HepG2 (cell line): ENCODE data around the gene MEPCE. TPM values are rescaled to one million over a fixed set of nuclear protein-coding genes. Genes with fewer than 3 reads are reported as not detected.

Source experiments
- KAT8 ChIP-seq: IDR thresholded peaks from 2 replicates; pipeline ENCODE4 v1.6.1; 2016; ENCODE audit warnings: missing genetic modification reagents, missing compliant biosample characterization
- KDM3A ChIP-seq: IDR thresholded peaks from 2 replicates; pipeline ENCODE4 v1.6.1; 2018; ENCODE audit warnings: low read depth, missing compliant biosample characterization
- LCORL ChIP-seq, 2 experiments: fragments of 450-650 bp in 1 of 2; sonication (generic) in 1 of 2; formaldehyde crosslinking in 1 of 2; IDR thresholded peaks; 2 replicates each; pipeline versions ENCODE4 v1.5.0 to v1.6.1; 2017 to 2020; ENCODE audit warnings: antibody characterized with exemption in 1 of 2, missing genetic modification reagents in 1 of 2
- RFX5 ChIP-seq: IDR thresholded peaks from 2 replicates; pipeline ENCODE4 v1.6.1; 2011; ENCODE audit warnings: low read depth, low read length, improper control_type of control experiment
- THAP8 ChIP-seq: sonication (generic); formaldehyde crosslinking; IDR thresholded peaks from 2 replicates; pipeline ENCODE4 v1.5.1; 2020; ENCODE audit warnings: missing genetic modification reagents, mild to moderate bottlenecking, borderline replicate concordance
- ZC3H4 ChIP-seq: sonication (generic); formaldehyde crosslinking; IDR thresholded peaks from 2 replicates; pipeline ENCODE4 v1.4.0; 2020; ENCODE audit warnings: missing genetic modification reagents, borderline replicate concordance
- ZMYM3 ChIP-seq: sonication (generic); formaldehyde crosslinking; IDR thresholded peaks from 2 replicates; pipeline ENCODE4 v1.5.1; 2020; ENCODE audit warnings: mild to moderate bottlenecking, missing genetic modification reagents
- ZNF296 ChIP-seq: sonication (generic); formaldehyde crosslinking; conservative IDR thresholded peaks from 2 replicates; pipeline ENCODE4 v1.5.0; 2020; ENCODE audit warnings: mild to moderate bottlenecking, missing genetic modification reagents
- ZNF773 ChIP-seq: sonication (generic); formaldehyde crosslinking; IDR thresholded peaks from 2 replicates; pipeline ENCODE4 v1.4.0; 2020; ENCODE audit warnings: missing genetic modification reagents, borderline replicate concordance
- ZNF839 ChIP-seq: sonication (generic); formaldehyde crosslinking; IDR thresholded peaks from 2 replicates; pipeline ENCODE4 v1.4.0; 2020; ENCODE audit warnings: missing genetic modification reagents, mild to moderate bottlenecking, borderline replicate concordance
- polyA plus RNA-seq, 8 experiments: library from polyadenylated mRNA; depleted of rRNA in 3 of 8; stranded (reverse) in 7 of 8; unstranded in 1 of 8; fragments of >200 nt; fragmentation: Illumina TruSeq in 4 of 8; extraction: Trizol in 4 of 8; gene quantifications; 2 replicates each; pipeline versions ENCODE4 v1.2.1 to v1.2.3, GENCODE V29; 2011 to 2016; ENCODE audit warnings: low read depth in 4 of 8, missing spikeins in 1 of 8, mixed read lengths in 1 of 8; ENCODE audit not compliant: insufficient read depth in 1 of 8
- total RNA-seq, 5 experiments: library from RNA; depleted of rRNA; stranded (reverse); fragments of >200 nt; fragmentation: Illumina TruSeq; extraction: Trizol; gene quantifications; 2 replicates each; pipeline ENCODE4 v1.2.3, GENCODE V29; 2016; ENCODE audit warnings: low read depth in 1 of 5
- TF ChIP-seq, protein P1 (sequence below): IDR thresholded peaks from 2 replicates; pipeline ENCODE4 v1.6.1; 2016; ENCODE audit warnings: low read depth
- TF ChIP-seq, protein P2 (sequence below): sonication (generic); formaldehyde crosslinking; IDR thresholded peaks from 2 replicates; pipeline ENCODE4 v1.4.0; 2020; ENCODE audit warnings: mild to moderate bottlenecking, low read depth, missing genetic modification reagents
- TF ChIP-seq, protein P3 (sequence below): sonication (generic); formaldehyde crosslinking; IDR thresholded peaks from 2 replicates; pipeline ENCODE4 v1.5.1; 2020; ENCODE audit warnings: missing genetic modification reagents, mild to moderate bottlenecking, borderline replicate concordance
- TF ChIP-seq, protein P4 (sequence below): sonication (generic); formaldehyde crosslinking; IDR thresholded peaks from 2 replicates; pipeline ENCODE4 v1.9.0; 2021; ENCODE audit warnings: missing genetic modification reagents, mild to moderate bottlenecking, borderline replicate concordance
- TF ChIP-seq, protein P5 (sequence below): sonication (generic); formaldehyde crosslinking; IDR thresholded peaks from 2 replicates; pipeline ENCODE4 v1.5.1; 2020; ENCODE audit warnings: mild to moderate bottlenecking, missing genetic modification reagents, borderline replicate concordance

MEPCE gene
- total and polyA plus RNA-seq, 2 of the 13 experiments (the other 11 are each of a cell fraction or from before 2014, with no cell fraction given): 12.3 to 26.0 TPM

- TF ChIP-seq KAT8 (CRISPR knock-in tag) (peak; percentile 77), THAP8 (CRISPR knock-in tag) (peak; percentile 7; the same call in 1 of the 2 replicates), ZC3H4 (CRISPR knock-in tag) (peak; percentile 49; the same call in 1 of the 2 replicates), ZNF839 (CRISPR knock-in tag) (no peak), KDM3A (CRISPR knock-in tag) (no peak; the same call in 1 of the 2 replicates), LCORL (IDR thresholded peaks at IDR 0.05) (no peak), LCORL (CRISPR knock-in tag; IDR thresholded peaks at IDR 0.05) (peak; percentile 61; the same call in 1 of the 2 replicates), ZNF773 (CRISPR knock-in tag) (peak; percentile 65; the same call in 1 of the 2 replicates), RFX5 (peak; percentile 56; the same call in 1 of the 2 replicates), ZMYM3 (CRISPR knock-in tag) (0 out of 2 replicates have a peak, but pooled peaks have one; percentile 22), ZNF296 (CRISPR knock-in tag) (no peak)
- TF ChIP-seq, protein P1, sequence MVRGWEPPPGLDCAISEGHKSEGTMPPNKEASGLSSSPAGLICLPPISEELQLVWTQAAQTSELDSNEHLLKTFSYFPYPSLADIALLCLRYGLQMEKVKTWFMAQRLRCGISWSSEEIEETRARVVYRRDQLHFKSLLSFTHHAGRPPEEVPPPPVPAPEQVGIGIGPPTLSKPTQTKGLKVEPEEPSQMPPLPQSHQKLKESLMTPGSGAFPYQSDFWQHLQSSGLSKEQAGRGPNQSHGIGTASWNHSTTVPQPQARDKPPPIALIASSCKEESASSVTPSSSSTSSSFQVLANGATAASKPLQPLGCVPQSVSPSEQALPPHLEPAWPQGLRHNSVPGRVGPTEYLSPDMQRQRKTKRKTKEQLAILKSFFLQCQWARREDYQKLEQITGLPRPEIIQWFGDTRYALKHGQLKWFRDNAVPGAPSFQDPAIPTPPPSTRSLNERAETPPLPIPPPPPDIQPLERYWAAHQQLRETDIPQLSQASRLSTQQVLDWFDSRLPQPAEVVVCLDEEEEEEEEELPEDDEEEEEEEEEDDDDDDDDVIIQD (CRISPR knock-in tag): peak; percentile 50; the same call in 1 of the 2 replicates
- TF ChIP-seq, protein P2, sequence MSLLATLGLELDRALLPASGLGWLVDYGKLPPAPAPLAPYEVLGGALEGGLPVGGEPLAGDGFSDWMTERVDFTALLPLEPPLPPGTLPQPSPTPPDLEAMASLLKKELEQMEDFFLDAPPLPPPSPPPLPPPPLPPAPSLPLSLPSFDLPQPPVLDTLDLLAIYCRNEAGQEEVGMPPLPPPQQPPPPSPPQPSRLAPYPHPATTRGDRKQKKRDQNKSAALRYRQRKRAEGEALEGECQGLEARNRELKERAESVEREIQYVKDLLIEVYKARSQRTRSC (CRISPR knock-in tag): peak; percentile 21; the same call in 1 of the 2 replicates
- TF ChIP-seq, protein P3, sequence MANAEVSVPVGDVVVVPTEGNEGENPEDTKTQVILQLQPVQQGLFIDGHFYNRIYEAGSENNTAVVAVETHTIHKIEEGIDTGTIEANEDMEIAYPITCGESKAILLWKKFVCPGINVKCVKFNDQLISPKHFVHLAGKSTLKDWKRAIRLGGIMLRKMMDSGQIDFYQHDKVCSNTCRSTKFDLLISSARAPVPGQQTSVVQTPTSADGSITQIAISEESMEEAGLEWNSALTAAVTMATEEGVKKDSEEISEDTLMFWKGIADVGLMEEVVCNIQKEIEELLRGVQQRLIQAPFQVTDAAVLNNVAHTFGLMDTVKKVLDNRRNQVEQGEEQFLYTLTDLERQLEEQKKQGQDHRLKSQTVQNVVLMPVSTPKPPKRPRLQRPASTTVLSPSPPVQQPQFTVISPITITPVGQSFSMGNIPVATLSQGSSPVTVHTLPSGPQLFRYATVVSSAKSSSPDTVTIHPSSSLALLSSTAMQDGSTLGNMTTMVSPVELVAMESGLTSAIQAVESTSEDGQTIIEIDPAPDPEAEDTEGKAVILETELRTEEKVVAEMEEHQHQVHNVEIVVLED (CRISPR knock-in tag): peak; percentile 84
- TF ChIP-seq, protein P4, sequence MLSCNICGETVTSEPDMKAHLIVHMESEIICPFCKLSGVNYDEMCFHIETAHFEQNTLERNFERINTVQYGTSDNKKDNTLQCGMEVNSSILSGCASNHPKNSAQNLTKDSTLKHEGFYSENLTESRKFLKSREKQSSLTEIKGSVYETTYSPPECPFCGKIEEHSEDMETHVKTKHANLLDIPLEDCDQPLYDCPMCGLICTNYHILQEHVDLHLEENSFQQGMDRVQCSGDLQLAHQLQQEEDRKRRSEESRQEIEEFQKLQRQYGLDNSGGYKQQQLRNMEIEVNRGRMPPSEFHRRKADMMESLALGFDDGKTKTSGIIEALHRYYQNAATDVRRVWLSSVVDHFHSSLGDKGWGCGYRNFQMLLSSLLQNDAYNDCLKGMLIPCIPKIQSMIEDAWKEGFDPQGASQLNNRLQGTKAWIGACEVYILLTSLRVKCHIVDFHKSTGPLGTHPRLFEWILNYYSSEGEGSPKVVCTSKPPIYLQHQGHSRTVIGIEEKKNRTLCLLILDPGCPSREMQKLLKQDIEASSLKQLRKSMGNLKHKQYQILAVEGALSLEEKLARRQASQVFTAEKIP (CRISPR knock-in tag): no peak
- TF ChIP-seq, protein P5, sequence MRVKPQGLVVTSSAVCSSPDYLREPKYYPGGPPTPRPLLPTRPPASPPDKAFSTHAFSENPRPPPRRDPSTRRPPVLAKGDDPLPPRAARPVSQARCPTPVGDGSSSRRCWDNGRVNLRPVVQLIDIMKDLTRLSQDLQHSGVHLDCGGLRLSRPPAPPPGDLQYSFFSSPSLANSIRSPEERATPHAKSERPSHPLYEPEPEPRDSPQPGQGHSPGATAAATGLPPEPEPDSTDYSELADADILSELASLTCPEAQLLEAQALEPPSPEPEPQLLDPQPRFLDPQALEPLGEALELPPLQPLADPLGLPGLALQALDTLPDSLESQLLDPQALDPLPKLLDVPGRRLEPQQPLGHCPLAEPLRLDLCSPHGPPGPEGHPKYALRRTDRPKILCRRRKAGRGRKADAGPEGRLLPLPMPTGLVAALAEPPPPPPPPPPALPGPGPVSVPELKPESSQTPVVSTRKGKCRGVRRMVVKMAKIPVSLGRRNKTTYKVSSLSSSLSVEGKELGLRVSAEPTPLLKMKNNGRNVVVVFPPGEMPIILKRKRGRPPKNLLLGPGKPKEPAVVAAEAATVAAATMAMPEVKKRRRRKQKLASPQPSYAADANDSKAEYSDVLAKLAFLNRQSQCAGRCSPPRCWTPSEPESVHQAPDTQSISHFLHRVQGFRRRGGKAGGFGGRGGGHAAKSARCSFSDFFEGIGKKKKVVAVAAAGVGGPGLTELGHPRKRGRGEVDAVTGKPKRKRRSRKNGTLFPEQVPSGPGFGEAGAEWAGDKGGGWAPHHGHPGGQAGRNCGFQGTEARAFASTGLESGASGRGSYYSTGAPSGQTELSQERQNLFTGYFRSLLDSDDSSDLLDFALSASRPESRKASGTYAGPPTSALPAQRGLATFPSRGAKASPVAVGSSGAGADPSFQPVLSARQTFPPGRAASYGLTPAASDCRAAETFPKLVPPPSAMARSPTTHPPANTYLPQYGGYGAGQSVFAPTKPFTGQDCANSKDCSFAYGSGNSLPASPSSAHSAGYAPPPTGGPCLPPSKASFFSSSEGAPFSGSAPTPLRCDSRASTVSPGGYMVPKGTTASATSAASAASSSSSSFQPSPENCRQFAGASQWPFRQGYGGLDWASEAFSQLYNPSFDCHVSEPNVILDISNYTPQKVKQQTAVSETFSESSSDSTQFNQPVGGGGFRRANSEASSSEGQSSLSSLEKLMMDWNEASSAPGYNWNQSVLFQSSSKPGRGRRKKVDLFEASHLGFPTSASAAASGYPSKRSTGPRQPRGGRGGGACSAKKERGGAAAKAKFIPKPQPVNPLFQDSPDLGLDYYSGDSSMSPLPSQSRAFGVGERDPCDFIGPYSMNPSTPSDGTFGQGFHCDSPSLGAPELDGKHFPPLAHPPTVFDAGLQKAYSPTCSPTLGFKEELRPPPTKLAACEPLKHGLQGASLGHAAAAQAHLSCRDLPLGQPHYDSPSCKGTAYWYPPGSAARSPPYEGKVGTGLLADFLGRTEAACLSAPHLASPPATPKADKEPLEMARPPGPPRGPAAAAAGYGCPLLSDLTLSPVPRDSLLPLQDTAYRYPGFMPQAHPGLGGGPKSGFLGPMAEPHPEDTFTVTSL: peak; percentile 67; the same call in 1 of the 2 replicates
These were observed 1.2 kb upstream of the MEPCE start, which contains the start of gene ZCWPW1 (continued) for GRCh38 chr7:100428199-100428966.
